Measurements from ENCODE around the gene PDE3B.
"Not testable (repeated sequence)": the region's sequence is repeated elsewhere in the genome, so short reads cannot be mapped to it uniquely, and the experiment has no call there.

The PDE3B gene

GRCh38 chr11:14784230-14784629, 140.6 kb downstream of the PDE3B start:
- no peak for DNase-seq (ENCODE audit: low read depth)
- no peak for TF ChIP-seq CTCF (conservative IDR thresholded peaks at IDR 0.05; ENCODE audit: low read length)
- H3K4me3 ChIP-seq (ENCODE audit: low read length), result no peak overlapping the region

- no peak for DNase-seq (ENCODE audit: low read depth)
- H3K4me3 ChIP-seq (ENCODE audit: low read length), result no peak overlapping the region
- TF ChIP-seq CTCF (conservative IDR thresholded peaks at IDR 0.05; ENCODE audit: low read length), result peak; percentile 60
Observed at GRCh38 chr11:14789879-14790484, 146.4 kb downstream of the PDE3B start.

- no peak overlapping the region for H3K4me3 ChIP-seq (ENCODE audit: low read length)
- no peak for DNase-seq (ENCODE audit: low read depth)
- TF ChIP-seq CTCF (conservative IDR thresholded peaks at IDR 0.05; ENCODE audit: low read length), result no peak
Observed at GRCh38 chr11:14793546-14793945, 149.9 kb downstream of the PDE3B start.

GRCh38 chr11:14796028-14796427, 152.4 kb downstream of the PDE3B start:
- not testable (repeated sequence) for H3K4me3 ChIP-seq (ENCODE audit: low read length); DNase-seq (ENCODE audit: low read depth)

- TF ChIP-seq CTCF (conservative IDR thresholded peaks at IDR 0.05; ENCODE audit: low read length), result no peak
- no peak for DNase-seq (ENCODE audit: low read depth)
- H3K4me3 ChIP-seq (ENCODE audit: low read length), result no peak overlapping the region
Observed at GRCh38 chr11:14803846-14804245, 160.2 kb downstream of the PDE3B start.

- DNase-seq (ENCODE audit: low read depth), result no peak
- no peak for TF ChIP-seq CTCF (conservative IDR thresholded peaks at IDR 0.05; ENCODE audit: low read length)
- H3K4me3 ChIP-seq (ENCODE audit: low read length), result no peak overlapping the region
Observed at GRCh38 chr11:14809466-14809865, 165.9 kb downstream of the PDE3B start.

- no peak for TF ChIP-seq CTCF (conservative IDR thresholded peaks at IDR 0.05; ENCODE audit: low read length)
- no peak overlapping the region for H3K4me3 ChIP-seq (ENCODE audit: low read length)
- no peak for DNase-seq (ENCODE audit: low read depth)
Observed at GRCh38 chr11:14812757-14813156, 169.2 kb downstream of the PDE3B start.

- no peak for TF ChIP-seq CTCF (conservative IDR thresholded peaks at IDR 0.05; ENCODE audit: low read length)
- no peak overlapping the region for H3K4me3 ChIP-seq (ENCODE audit: low read length)
- no peak for DNase-seq (ENCODE audit: low read depth)
Observed at GRCh38 chr11:14813516-14813915, 169.9 kb downstream of the PDE3B start.
